Breast epithelium (tissue), 4 donors: ENCODE measurements around the gene ZNF85. TPM values are rescaled to one million over a fixed set of nuclear protein-coding genes. Genes with fewer than 3 reads are reported as not detected.

ENCODE experiments used
- DNase-seq, 2 donors: peaks; one replicate each; pipeline ENCODE4 v3.0.0-alpha.2; 2019; ENCODE audit warnings: low spot score in 2 of 2
- H3K27ac ChIP-seq, 2 donors: fragments of 200-600 bp; sonication (generic) in 1 of 2; one replicate each; pipeline ENCODE4 v1.5.1; 2016 to 2019; ENCODE audit warnings: mild to moderate bottlenecking in 1 of 2
- H3K27me3 ChIP-seq, 2 donors: fragments of 200-600 bp; sonication (generic) in 1 of 2; one replicate each; pipeline versions ENCODE4 v1.5.1 to v1.6.0; 2017 to 2019; ENCODE audit warnings: control low read depth in 1 of 2, mild to moderate bottlenecking in 1 of 2
- H3K36me3 ChIP-seq: fragments of 200-600 bp; one replicate; pipeline ENCODE4 v1.5.1; 2019
- H3K4me1 ChIP-seq, 2 donors: fragments of 200-600 bp; sonication (generic); one replicate each; pipeline ENCODE4 v1.5.1; 2016 to 2019; ENCODE audit warnings: control low read depth in 1 of 2
- H3K4me3 ChIP-seq, 3 donors: fragments of 200-600 bp; sonication (generic); 1 replicate in 2 of 3; 2 replicates in 1 of 3; pipeline ENCODE4 v1.5.1; 2016 to 2019; ENCODE audit warnings: mild to moderate bottlenecking in 3 of 3, moderate library complexity in 2 of 3
- H3K9me3 ChIP-seq, 2 donors: fragments of 200-600 bp; sonication (generic) in 1 of 2; one replicate each; pipeline ENCODE4 v1.5.1; 2016 to 2019; ENCODE audit warnings: control low read depth in 1 of 2
- CTCF ChIP-seq, 3 donors: fragments of 450-650 bp; IDR thresholded peaks; one replicate each; pipeline ENCODE4 v1.5.1; 2016 to 2017; ENCODE audit warnings: antibody characterized with exemption in 3 of 3, mild to moderate bottlenecking in 3 of 3, moderate library complexity in 3 of 3
- POLR2A ChIP-seq: fragments of 450-650 bp; IDR thresholded peaks from one replicate; pipeline ENCODE4 v1.6.1; 2016; ENCODE audit warnings: antibody characterized with exemption, mild to moderate bottlenecking, moderate library complexity
- POLR2AphosphoS5 ChIP-seq, 3 donors: sonication (generic); formaldehyde crosslinking; IDR thresholded peaks; one replicate each; pipeline ENCODE4 v1.6.1; 2017; ENCODE audit warnings: antibody characterized with exemption in 3 of 3
- intact Hi-C: fragments of 100-400 bp; cut with DNase I; formaldehyde crosslinking; loops from one replicate; pipeline ENCODE4 v1.15.1; 2023; ENCODE audit warnings: low total_unique reads
- total RNA-seq, 3 donors: library from RNA; depleted of rRNA; stranded (reverse); fragments of >200 nt; gene quantifications; one replicate each; pipeline ENCODE4 v1.1.0, GENCODE V29; 2016

The ZNF85 gene
- total RNA-seq, result 10 to 100 TPM in 1 of 3 donors, 1 to 10 TPM in 2; 3.7 to 14.2 (median 9.2) TPM

GRCh38 chr19:20923077-20923871 lies at the start of gene ZNF85:
ZNF85 (plus strand) TSS chr19:20923251; CDS start chr19:20923401, 150 bp downstream.
- H3K9me3 ChIP-seq, result no peaks in the 10 kb centered on the region
- no peaks in the 10 kb centered on the region for H3K27me3 ChIP-seq
- no peaks in the 10 kb centered on the region for H3K36me3 ChIP-seq
- DNase-seq, result peak; percentile 92 to 94
- H3K4me1 ChIP-seq, result no peaks in the 10 kb centered on the region
- peak within 1 kb of the TSS; percentile 91 to 93 for H3K27ac ChIP-seq
- H3K4me3 ChIP-seq, result peak within 1 kb of the TSS; percentile 57 to 81 (median 61)
- TF ChIP-seq POLR2AphosphoS5 (IDR thresholded peaks at IDR 0.05) (peak; percentile 39 to 76 (median 55)), POLR2A (no peak)
- intact Hi-C loops, result no loop called here

GRCh38 chr19:20879501-20879900 lies 43.5 kb upstream of the ZNF85 start:
- Histone ChIP-seq H3K4me1 (no peaks in the 10 kb centered on the region), H3K4me3 (no peak overlapping the region), H3K9me3 (peaks cover 7 to 36% of the 10 kb centered on the region in 2 donors), H3K27ac (no peak overlapping the region), H3K27me3 (no peaks in the 10 kb centered on the region), H3K36me3 (no peaks in the 10 kb centered on the region)
- intact Hi-C loops, result no loop called here
- DNase-seq, result no peak
- TF ChIP-seq POLR2A (no peak), CTCF (IDR thresholded peaks at IDR 0.05) (no peak), POLR2AphosphoS5 (IDR thresholded peaks at IDR 0.05) (no peak)

GRCh38 chr19:20912973-20913372 lies 10.1 kb upstream of the ZNF85 start:
- intact Hi-C loops, result no loop called here
- H3K4me3 ChIP-seq, result no peak overlapping the region
- no peak for DNase-seq
- H3K4me1 ChIP-seq, result no peaks in the 10 kb centered on the region
- TF ChIP-seq POLR2A (no peak), CTCF (IDR thresholded peaks at IDR 0.05) (no peak), POLR2AphosphoS5 (IDR thresholded peaks at IDR 0.05) (no peak)
- no peaks in the 10 kb centered on the region for H3K36me3 ChIP-seq
- no peaks in the 10 kb centered on the region for H3K27me3 ChIP-seq
- no peak overlapping the region for H3K27ac ChIP-seq
- H3K9me3 ChIP-seq, result peaks cover 4 to 7% of the 10 kb centered on the region in 2 donors

- intact Hi-C loops, result no loop called here
- no peaks in the 10 kb centered on the region for H3K27me3 ChIP-seq
- no peaks in the 10 kb centered on the region for H3K9me3 ChIP-seq
- no peak for DNase-seq
- no peak overlapping the region for H3K4me3 ChIP-seq
- no peak overlapping the region for H3K27ac ChIP-seq
- TF ChIP-seq POLR2A (no peak), CTCF (IDR thresholded peaks at IDR 0.05) (no peak), POLR2AphosphoS5 (IDR thresholded peaks at IDR 0.05) (no peak)
- H3K36me3 ChIP-seq, result no peaks in the 10 kb centered on the region
- H3K4me1 ChIP-seq, result no peaks in the 10 kb centered on the region
These were observed 2.4 kb downstream of the ZNF85 start for GRCh38 chr19:20925481-20925880.

- no peaks in the 10 kb centered on the region for H3K36me3 ChIP-seq
- no peaks in the 10 kb centered on the region for H3K4me1 ChIP-seq
- intact Hi-C loops, result no loop called here
These were observed 3.7 kb downstream of the ZNF85 start for GRCh38 chr19:20926796-20927195.

More at GRCh38 chr19:20926796-20927195, 3.7 kb downstream of the ZNF85 start:
- no peak overlapping the region for H3K27ac ChIP-seq
- no peak for DNase-seq
- H3K4me3 ChIP-seq, result no peak overlapping the region
- TF ChIP-seq POLR2A (no peak), POLR2AphosphoS5 (IDR thresholded peaks at IDR 0.05) (no peak), CTCF (IDR thresholded peaks at IDR 0.05) (no peak)
- H3K9me3 ChIP-seq, result no peaks in the 10 kb centered on the region
- H3K27me3 ChIP-seq, result no peaks in the 10 kb centered on the region
